PFSK-1 (cell line): ENCODE data around the gene MAP6D1.

ENCODE experiments used
- POLR2AphosphoS5 ChIP-seq: IDR thresholded peaks from 2 replicates; pipeline ENCODE4 v1.6.1; 2012; ENCODE audit warnings: low read depth, mild to moderate bottlenecking, control low read depth, low read length, moderate library complexity
- REST ChIP-seq, 2 experiments: IDR thresholded peaks; 2 replicates each; pipeline versions ENCODE4 v1.6.1 to v1.8.0; 2011 to 2012; ENCODE audit warnings: low read depth in 2 of 2, low read length in 2 of 2, control low read depth in 1 of 2, inconsistent platforms in 1 of 2, mild to moderate bottlenecking in 1 of 2, moderate library complexity in 1 of 2; ENCODE audit not compliant: insufficient read depth in 1 of 2
- SIN3A ChIP-seq: IDR thresholded peaks from 2 replicates; pipeline ENCODE4 v1.6.1; 2012; ENCODE audit warnings: mild to moderate bottlenecking, low read length, moderate library complexity, borderline replicate concordance; ENCODE audit not compliant: insufficient read depth
- TAF1 ChIP-seq: IDR thresholded peaks from 2 replicates; pipeline ENCODE4 v1.6.1; 2012; ENCODE audit warnings: low read length, control low read depth, borderline replicate concordance; ENCODE audit not compliant: insufficient read depth

- TF ChIP-seq POLR2AphosphoS5: no peak
- no peak for TF ChIP-seq TAF1
- TF ChIP-seq REST (IDR thresholded peaks at IDR 0.05; ENCODE audit: insufficient read depth in 1 of 2, low read depth in 2 of 2, low read length in 2 of 2): no peak
- no peak for TF ChIP-seq SIN3A
Measured at GRCh38 chr3:183862610-183863009, 37.2 kb upstream of the MAP6D1 start.
